ENCODE data around the gene PROB1.
"Not testable (repeated sequence)": the region's sequence is repeated elsewhere in the genome, so short reads cannot be mapped to it uniquely, and the experiment has no call there.

PROB1 gene

GRCh38 chr5:139377226-139377625, 17.7 kb downstream of the PROB1 start:
- DNase-seq: no peak

- DNase-seq: no peak
These were observed 18.5 kb downstream of the PROB1 start for GRCh38 chr5:139376364-139376763.

DNA sequence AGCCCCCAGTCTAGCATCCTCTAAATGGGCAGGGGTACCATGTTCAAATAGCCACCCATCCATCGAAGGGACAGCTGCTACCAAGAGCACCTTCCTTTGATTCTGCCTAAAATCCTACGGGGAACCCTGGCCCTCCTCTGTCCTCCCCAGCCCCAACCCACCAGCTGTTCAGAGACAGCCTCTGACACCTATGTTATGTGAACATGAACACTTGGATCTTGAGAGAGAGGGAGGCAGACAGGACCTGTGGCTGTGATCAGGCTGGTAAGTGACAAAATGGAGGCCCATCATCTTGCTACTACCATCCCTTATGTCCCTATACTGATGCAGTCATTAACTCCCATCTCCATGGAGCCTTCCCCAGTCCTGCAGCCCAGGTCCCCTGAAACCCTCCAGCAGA, 20.0 kb downstream of the PROB1 start:
- DNase-seq: no peak

DNA sequence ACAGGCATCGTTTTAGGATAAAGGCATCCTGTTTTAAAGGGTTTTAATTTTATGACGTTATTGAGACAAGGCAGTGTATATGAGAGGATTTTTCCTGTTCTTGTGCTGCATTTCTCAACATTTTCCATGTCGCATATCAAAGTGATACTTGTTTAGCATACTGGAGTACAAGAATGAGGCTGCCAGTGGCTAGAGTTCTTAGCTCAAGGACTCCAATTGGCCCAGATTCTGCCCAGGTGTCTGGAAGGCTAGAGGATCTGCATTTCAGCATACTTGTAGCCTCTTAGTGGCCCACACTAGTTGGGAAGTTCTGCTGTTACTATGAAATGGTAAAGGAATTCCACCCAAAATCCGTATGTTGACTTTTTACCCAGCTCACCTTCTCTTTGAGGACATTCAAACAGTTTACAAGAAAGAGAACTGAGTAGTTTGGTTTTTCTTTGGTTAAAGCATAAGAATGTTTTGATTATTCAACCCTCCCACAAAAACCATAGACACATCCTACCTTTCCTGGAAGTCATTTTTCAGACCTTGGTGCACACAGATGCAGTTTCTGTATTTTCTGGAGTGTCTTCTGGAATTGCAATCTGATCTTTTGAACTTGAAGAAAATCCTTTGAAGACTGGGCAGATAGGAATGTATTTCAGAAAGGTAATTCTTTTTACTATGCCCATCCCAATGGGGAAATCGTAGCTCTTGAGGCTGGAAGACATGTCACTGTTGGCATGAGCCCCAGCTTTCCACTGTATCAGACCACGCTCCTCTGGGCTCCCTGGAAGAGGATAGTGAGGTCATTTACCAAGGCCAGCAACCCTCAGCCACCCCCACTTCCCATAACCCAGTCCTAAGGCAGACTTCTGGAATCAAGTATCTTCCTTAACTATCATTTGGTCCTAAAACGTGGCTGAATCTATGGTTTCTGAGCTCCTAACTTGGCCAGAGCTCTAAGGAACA, 23.1 kb downstream of the PROB1 start:
- DNase-seq: no peak

DNA sequence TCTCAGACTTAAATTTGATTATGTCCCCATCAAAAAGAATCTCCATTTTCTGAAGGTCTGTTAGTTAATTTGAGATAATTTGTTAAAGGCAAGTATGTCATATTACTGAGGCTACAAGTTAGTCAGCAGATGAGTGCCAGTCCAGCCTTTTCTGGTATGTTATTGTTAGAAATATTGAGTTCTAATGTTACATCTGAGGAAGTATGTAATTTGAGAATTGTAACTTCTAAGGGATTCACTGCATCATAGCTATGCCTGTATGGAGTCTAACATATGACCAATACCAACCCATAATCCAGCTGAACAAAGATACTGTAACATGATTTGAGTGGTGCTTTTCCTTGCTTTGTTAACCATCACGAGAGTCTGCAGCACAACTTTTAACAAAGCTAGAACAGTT, 25.7 kb downstream of the PROB1 start:
- DNase-seq: no peak

DNA sequence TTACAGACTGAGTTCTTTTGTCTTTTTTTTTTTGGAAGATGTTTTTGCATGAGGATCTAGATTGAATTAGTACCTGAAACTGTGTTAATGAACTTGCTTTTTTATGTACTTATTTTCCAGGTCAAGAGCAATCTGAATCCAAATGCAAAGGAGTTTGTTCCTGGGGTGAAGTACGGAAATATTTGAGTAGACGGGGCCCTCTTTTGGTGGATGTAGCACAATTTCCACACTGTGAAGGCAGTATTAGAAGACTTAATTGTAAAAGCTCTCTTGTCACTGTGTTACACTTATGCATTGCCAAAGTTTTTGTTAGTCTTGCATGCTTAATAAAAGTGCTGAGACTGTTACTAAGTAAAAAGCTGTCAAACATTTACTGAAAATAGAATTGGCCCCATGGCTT, 26.3 kb downstream of the PROB1 start:
- DNase-seq: no peak

GRCh38 chr5:139364466-139364865, 30.4 kb downstream of the PROB1 start:
- no peak for DNase-seq

DNA sequence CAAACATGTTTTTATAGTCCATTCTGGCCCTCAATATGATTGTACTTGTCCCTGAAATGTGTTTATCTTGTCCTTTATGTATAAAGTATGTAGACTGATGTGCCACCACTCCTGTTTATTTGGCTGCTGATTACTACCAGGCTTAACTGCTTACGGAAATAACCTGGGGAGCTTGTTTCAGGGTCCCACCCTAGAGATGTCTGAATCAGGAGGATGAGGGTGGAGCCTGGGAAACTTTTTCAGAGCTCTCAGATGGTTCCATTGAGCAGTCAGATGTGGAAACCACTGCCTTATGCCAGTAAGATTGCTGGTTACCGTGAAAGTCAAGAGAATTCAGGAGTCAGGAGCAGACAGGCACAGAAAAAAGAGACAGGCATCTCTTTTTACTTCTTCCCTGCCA, 31.0 kb downstream of the PROB1 start:
- no peak for DNase-seq

DNA sequence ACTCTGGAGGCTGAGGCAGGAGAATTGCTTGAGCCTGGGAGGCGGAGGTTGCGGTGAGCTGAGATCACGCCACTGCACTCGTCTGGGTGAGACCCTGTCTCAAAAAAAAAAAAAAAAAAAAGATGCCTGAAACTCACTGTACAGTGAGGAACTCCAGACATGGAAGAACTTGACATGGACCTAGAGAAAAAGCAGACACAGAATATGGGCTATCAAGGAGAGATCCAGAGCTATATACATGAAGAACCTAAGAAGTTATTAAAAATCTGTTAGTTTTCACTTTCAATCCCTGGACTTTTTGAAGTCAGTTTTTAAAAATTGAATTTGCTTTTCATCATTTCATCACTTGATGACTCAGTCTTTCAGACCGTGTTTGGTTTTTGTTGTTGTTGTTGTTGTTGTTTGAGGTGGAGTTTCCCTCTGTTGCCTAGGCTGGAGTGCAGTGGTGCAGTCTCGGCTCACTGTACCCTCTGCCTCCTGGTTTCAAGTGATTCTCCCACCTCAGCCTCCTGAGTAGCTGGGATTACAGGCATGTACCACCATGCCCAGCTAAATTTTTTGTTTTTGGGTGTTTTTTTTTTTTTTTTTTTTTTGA, 33.0 kb downstream of the PROB1 start:
- DNase-seq: no peak

DNA sequence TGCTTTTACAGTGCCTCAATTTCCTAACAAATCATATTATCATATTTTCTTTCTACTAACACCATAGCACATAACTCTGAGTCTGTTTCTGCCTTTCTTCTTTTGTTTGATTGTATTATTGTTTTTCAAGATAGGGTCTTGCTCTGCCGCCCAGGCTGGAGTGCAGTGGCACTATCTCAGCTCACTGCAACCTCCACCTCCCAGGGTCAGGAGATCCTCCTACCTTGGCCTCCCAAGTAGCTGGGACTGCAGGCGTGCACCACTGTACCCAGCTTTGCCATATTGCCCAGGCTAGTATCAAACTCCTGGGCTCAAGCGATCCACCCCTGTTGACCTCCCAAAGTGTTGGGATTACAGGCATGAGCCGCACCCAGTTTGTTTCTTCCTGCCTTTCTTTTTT, 34.5 kb downstream of the PROB1 start:
- DNase-seq: no peak

DNA sequence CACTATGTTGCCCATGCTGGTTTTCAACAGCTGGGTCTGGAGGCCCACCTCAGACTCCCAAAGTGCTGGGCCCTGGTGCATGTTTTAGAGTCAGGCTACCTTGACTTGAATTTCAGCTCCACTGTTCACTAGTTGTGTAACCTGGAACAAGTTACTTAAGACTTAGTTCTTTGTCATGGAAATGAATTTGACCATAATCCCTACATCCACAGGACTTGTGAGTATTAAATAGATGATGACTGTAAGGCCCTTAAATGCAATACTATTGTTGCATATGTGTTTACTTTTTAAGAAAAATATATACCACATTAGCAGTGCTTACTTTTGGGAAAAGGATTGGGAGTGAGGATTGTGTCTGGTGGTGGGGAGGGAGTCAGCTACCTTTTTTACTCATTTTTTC, 36.8 kb downstream of the PROB1 start:
- no peak for DNase-seq

DNA sequence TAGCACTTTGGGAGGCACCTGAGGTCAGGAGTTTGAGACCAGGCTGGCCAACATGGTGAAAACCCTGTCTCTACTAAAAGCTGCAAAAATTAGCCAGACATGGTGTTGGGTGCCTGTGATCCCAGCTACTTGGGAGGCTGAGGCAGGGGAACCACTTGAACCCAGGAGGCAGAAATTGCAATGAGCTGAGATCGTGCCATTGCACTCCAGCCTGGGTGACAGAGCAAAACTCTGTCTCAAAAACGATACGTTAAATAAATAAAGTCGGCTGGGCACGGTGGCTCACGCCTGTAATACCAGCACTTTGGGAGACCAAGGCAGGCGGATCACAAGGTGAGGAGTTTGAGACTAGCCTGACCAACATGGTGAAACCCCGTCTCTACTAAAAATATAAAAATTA, 39.0 kb downstream of the PROB1 start:
- not testable (repeated sequence) for DNase-seq

DNA sequence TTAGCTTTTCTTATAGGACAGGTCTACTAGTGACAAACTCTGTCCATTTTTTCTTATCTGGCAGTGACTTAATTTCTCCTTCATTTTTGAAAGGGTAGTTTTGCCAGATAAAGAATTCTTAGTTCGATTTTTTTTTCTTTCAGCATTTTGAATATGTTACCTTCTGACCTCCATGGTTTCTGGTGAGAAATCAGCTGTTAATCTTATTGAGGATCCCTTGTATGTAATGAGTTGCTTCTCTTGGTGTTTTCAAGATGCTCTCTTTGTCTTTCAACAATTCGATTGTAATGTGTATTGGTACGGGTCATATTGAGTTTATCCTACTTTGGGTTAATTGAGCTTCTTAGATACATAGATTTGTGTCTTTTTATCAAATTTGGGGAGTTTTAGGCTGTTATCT, 40.7 kb downstream of the PROB1 start:
- DNase-seq: no peak

GRCh38 chr5:139347863-139348262, 47.0 kb downstream of the PROB1 start:
- DNase-seq: not testable (repeated sequence)

- not testable (repeated sequence) for DNase-seq
These were observed 49.5 kb downstream of the PROB1 start for GRCh38 chr5:139345442-139345841.

DNA sequence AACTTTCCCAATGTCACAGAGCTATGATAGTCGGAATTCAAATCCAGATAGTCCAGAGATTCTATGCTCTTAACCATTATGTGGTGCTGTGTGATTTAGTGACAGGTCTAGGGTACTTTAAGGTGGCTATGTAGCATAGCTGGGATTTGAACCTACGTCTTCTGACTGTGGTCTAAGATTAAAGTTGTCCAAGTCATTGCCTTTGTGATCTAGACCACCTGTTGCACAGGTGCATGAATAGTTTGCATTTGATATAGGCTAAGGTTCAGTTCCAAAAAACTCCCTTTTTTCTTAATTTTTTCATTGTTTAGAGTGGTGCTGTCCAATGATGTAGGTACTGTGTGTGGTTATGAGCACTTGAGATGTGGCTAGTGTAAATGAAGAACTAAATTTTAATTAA, 50.7 kb downstream of the PROB1 start:
- DNase-seq: no peak

DNA sequence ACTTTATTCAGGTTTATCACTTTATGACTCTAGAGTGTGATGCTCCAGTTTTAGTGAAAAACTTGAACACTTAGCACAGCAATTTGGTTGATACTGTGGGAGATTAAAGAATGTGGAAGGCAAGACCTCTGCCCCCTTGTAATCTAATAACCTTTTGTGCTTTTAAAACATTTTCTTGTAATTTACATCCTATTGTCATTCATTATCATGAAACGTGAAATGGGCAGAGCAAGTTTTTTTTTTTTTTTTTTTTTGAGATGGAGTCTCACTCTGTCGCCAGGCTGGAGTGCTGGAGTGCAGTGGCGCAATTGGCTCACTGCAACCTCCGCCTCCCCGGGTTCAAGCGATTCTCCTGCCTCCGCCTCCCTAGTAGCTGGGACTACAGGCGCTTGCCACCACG, 51.4 kb downstream of the PROB1 start:
- no peak for DNase-seq

GRCh38 chr5:139342423-139342723, 52.5 kb downstream of the PROB1 start:
- DNase-seq: no peak

DNA sequence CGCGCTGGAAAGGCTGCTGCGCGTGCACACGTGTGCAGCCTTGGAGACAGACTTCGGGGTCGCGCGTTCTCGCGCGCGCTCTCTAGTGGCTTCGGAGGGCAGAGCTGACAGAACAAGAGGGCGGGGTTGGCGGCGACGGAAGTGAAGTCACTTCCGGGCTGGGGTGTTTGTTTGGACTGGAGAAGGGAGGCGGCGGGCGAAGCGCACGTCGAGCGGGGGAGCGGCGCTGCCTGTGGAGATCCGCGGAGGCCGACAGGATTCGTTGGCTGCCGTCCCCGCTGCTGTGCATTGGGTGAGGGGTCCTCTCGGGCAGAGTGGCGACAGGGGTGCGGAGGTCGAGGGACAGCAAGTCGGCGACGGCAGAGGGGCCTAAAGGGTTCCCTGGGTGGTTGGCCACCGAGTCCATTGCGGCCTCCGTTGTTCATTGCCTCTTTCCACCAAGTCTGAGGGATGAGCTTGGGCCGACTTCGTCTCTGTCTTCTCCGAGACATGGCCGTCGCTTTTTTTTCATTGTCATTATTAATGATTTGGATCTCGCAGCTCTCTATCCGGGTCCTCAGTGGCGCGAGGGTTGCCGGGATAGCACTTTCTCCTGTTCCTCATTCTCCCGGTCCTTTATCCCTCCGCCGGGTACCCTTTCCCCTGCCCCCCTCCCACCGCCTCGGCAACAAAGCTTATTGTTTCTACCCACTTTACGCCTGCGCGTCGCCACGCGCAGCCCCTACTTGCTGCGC, 53.0 kb downstream of the PROB1 start, which contains the start of gene PAIP2:
TSS of gene PAIP2 (plus strand) at position 166 of the 734 bp plus-strand sequence. CDS start 21,931 bp downstream, outside the sequence.
- DNase-seq: peak; percentile 95

- no peak for DNase-seq
These were observed 53.7 kb downstream of the PROB1 start for GRCh38 chr5:139341187-139341688.
